Measurements from ENCODE around the gene MAST3. TPM values are rescaled to one million over a fixed set of nuclear protein-coding genes. Genes with fewer than 3 reads are reported as not detected.

The MAST3 gene
- total RNA-seq, 1 experiment from 2014 or later, result 4.1 TPM

- CTCF ChIA-PET, result no interaction called here
- Mint-ChIP-seq H3K27ac (ENCODE audit: low read depth, unreplicated experiment) (no peak overlapping the region), H3K4me1 (ENCODE audit: insufficient read depth, unreplicated experiment) (no peaks in the 10 kb centered on the region), H3K27me3 (ENCODE audit: insufficient read depth, unreplicated experiment) (peaks cover 3% of the 10 kb centered on the region), H3K4me3 (ENCODE audit: unreplicated experiment) (no peak overlapping the region), H3K36me3 (ENCODE audit: insufficient read depth, unreplicated experiment) (no peaks in the 10 kb centered on the region), H3K9me3 (ENCODE audit: unreplicated experiment) (peaks cover under 1% of the 10 kb centered on the region)
- TF ChIP-seq CTCF (IDR thresholded peaks at IDR 0.05; ENCODE audit: unreplicated experiment), result no peak
- intact Hi-C loops (cut with micrococcal nuclease), result no loop called here
- no TSS peak for BruUV-seq (replicated peaks)
- POLR2A ChIA-PET, result no interaction called here
- DNase-seq (ENCODE audit: unreplicated experiment), result no peak
Measured at GRCh38 chr19:18089726-18090125, 7.9 kb upstream of the MAST3 start.

GRCh38 chr19:18090545-18091216 lies 6.9 kb upstream of the MAST3 start:
- H3K27me3 Mint-ChIP-seq (ENCODE audit: insufficient read depth, unreplicated experiment), result no peaks in the 10 kb centered on the region
- no TSS peak for BruUV-seq (replicated peaks)
- no peak overlapping the region for H3K27ac Mint-ChIP-seq (ENCODE audit: low read depth, unreplicated experiment)
- ChIA-PET CTCF (no interaction called here), POLR2A (no interaction called here)
- no peak overlapping the region for H3K4me3 Mint-ChIP-seq (ENCODE audit: unreplicated experiment)
- H3K9me3 Mint-ChIP-seq (ENCODE audit: unreplicated experiment), result no peaks in the 10 kb centered on the region
- no peaks in the 10 kb centered on the region for H3K36me3 Mint-ChIP-seq (ENCODE audit: insufficient read depth, unreplicated experiment)
- no peaks in the 10 kb centered on the region for H3K4me1 Mint-ChIP-seq (ENCODE audit: insufficient read depth, unreplicated experiment)
- intact Hi-C loops (cut with micrococcal nuclease), result no loop called here
- DNase-seq (ENCODE audit: unreplicated experiment), result no peak
- TF ChIP-seq CTCF (IDR thresholded peaks at IDR 0.05; ENCODE audit: unreplicated experiment), result no peak

- no peaks in the 10 kb centered on the region for H3K36me3 Mint-ChIP-seq (ENCODE audit: insufficient read depth, unreplicated experiment)
- ChIA-PET CTCF (no interaction called here), POLR2A (no interaction called here)
- TF ChIP-seq CTCF (IDR thresholded peaks at IDR 0.05; ENCODE audit: unreplicated experiment), result no peak
- H3K27me3 Mint-ChIP-seq (ENCODE audit: insufficient read depth, unreplicated experiment), result no peaks in the 10 kb centered on the region
- no peak for DNase-seq (ENCODE audit: unreplicated experiment)
- intact Hi-C loops (cut with micrococcal nuclease), result no loop called here
- no peak overlapping the region for H3K4me3 Mint-ChIP-seq (ENCODE audit: unreplicated experiment)
- H3K27ac Mint-ChIP-seq (ENCODE audit: low read depth, unreplicated experiment), result no peak overlapping the region
- H3K9me3 Mint-ChIP-seq (ENCODE audit: unreplicated experiment), result no peaks in the 10 kb centered on the region
- H3K4me1 Mint-ChIP-seq (ENCODE audit: insufficient read depth, unreplicated experiment), result no peaks in the 10 kb centered on the region
- BruUV-seq (replicated peaks), result no TSS peak
Measured at GRCh38 chr19:18091217-18091608, 6.4 kb upstream of the MAST3 start.

- Mint-ChIP-seq H3K9me3 (ENCODE audit: unreplicated experiment) (no peaks in the 10 kb centered on the region), H3K4me1 (ENCODE audit: insufficient read depth, unreplicated experiment) (no peaks in the 10 kb centered on the region), H3K4me3 (ENCODE audit: unreplicated experiment) (no peak overlapping the region), H3K27ac (ENCODE audit: low read depth, unreplicated experiment) (peak overlapping the region; percentile 51), H3K36me3 (ENCODE audit: insufficient read depth, unreplicated experiment) (no peaks in the 10 kb centered on the region), H3K27me3 (ENCODE audit: insufficient read depth, unreplicated experiment) (no peaks in the 10 kb centered on the region)
- BruUV-seq (replicated peaks), result no TSS peak
- DNase-seq (ENCODE audit: unreplicated experiment), result peak; percentile 79
- POLR2A ChIA-PET, result interaction anchor here (1.1 kb wide), 1 partner anchor 110 kb away, joined by 3 read pairs; the partner anchor contains the start of gene RAB3A
- intact Hi-C loops (cut with micrococcal nuclease), result no loop called here
- CTCF ChIA-PET, result interaction anchor here (0.6 to 2.0 kb wide), 2 partner anchors 68 to 86 kb away, joined by 4 to 6 read pairs; partner anchors contain the start of gene ARRDC2
- no peak for TF ChIP-seq CTCF (IDR thresholded peaks at IDR 0.05; ENCODE audit: unreplicated experiment)
Measured at GRCh38 chr19:18093439-18094161, 4.0 kb upstream of the MAST3 start.

All from MCF 10A (cell line).